ENCODE measurements around the gene SCAMP2.
"Not testable (repeated sequence)": the region's sequence is repeated elsewhere in the genome, so short reads cannot be mapped to it uniquely, and the experiment has no call there.

The SCAMP2 gene

DNA sequence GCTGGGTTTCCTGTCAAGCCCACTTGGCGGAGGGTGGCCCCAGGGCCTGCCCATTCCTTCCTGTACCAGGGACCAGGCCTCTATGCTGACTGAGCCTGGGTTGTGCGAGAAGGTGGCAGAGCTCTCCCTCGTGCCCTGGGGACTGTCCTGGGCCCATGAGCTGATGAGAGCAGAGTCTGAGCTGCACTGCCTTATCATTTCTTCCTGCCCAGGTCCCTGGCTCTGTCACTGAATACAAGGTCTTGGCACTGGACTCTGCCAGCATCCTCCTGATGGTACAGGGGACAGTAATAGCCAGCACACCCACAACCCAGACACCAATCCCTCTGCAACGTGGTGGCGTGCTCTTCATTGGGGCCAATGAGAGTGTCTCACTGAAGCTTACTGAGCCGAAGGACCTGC lies 24.1 kb upstream of the SCAMP2 start:
- H3K4me3 ChIP-seq (ENCODE audit: low read length), result no peak overlapping the region
- DNase-seq (ENCODE audit: low read depth), result no peak
- TF ChIP-seq CTCF (conservative IDR thresholded peaks at IDR 0.05; ENCODE audit: low read depth, low read length), result no peak

- no peak overlapping the region for H3K4me3 ChIP-seq (ENCODE audit: low read length)
- no peak for TF ChIP-seq CTCF (conservative IDR thresholded peaks at IDR 0.05; ENCODE audit: low read depth, low read length)
- DNase-seq (ENCODE audit: low read depth), result no peak
Observed at GRCh38 chr15:74896316-74896715, 23.2 kb upstream of the SCAMP2 start.

DNA sequence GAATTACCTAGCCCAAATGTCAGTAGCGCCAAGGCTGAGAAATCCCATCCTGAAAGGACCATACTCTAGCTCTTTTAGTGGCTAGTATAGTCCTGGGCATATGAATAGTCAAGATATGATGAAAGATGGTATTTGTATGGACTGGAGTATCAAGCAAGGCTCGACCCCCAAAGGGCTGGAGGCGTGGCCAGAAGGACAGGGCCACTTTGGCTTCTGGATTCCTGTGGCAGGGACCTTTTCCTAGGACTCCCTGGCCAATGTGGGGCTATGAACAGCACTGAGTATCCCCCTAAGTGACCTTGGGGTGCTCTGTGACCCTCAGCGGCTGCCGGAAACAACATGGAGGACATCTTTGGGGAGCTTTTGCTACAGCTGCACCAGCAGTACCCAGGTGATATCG lies 22.7 kb upstream of the SCAMP2 start:
- H3K4me3 ChIP-seq (ENCODE audit: low read length), result no peak overlapping the region
- no peak for TF ChIP-seq CTCF (conservative IDR thresholded peaks at IDR 0.05; ENCODE audit: low read depth, low read length)
- no peak for DNase-seq (ENCODE audit: low read depth)

DNA sequence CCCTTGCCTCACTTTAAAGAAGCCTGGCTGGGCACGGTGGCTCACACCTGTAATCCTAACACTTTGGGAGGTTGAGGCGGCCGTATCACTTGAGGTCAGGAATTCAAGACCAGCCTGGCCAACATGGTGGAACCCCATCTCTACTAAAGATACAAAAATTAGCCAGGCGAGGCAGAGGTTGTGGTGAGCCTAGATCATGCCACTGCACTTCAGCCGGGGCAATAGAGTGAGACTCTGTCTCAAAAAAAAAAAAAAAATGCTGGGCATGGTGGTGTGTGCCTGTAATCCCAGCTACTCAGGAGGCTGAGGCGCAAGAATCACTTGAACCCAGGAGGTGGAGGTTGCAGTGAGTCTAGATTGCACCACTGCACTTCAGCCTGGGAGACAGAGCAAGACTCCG lies 21.2 kb upstream of the SCAMP2 start:
- not testable (repeated sequence) for H3K4me3 ChIP-seq (ENCODE audit: low read length); DNase-seq (ENCODE audit: low read depth)

DNA sequence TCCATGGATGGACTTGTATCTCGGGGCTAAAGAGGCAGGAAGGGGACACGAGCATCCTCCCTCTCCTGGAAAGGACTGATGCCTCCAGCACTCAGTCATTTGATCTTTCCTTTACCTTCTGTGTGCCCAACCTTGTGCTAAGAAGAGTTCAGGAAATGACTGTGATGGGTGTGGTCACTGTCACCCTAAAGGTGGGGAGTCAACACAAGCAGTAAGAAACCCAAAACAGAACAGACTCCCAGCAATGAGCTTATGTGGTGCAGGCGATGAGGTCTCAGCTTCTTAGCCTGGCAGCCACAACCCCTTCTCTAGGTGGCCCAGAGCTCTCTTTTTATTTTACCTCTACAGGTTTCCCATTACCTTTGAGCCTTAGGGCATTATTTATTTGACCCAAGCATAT lies 20.5 kb upstream of the SCAMP2 start:
- no peak for TF ChIP-seq CTCF (conservative IDR thresholded peaks at IDR 0.05; ENCODE audit: low read depth, low read length)
- H3K4me3 ChIP-seq (ENCODE audit: low read length), result no peak overlapping the region
- DNase-seq (ENCODE audit: low read depth), result no peak

GRCh38 chr15:74892931-74893330 lies 19.8 kb upstream of the SCAMP2 start:
- no peak for TF ChIP-seq CTCF (conservative IDR thresholded peaks at IDR 0.05; ENCODE audit: low read depth, low read length)
- H3K4me3 ChIP-seq (ENCODE audit: low read length), result no peak overlapping the region
- DNase-seq (ENCODE audit: low read depth), result no peak

DNA sequence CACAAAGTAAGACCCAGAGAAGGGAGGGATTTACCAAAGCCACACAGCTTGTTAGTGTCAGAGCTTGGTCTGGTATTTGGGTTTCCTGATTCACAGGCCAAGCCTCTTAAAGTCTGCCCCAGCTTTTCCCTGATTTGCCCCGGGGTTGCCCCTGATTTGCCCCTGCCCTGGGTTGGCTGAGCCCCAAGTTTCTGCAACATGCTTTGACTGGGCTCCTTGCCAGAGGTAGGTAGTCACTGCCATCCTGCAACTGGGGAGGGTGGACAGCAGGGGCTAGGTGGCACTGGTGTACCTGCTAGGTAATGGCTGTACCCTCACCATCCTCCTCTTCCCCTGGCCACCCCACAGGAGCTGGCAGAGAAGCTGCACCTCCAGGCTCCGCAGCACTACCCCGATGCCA lies 19.1 kb upstream of the SCAMP2 start:
- no peak for DNase-seq (ENCODE audit: low read depth)
- no peak overlapping the region for H3K4me3 ChIP-seq (ENCODE audit: low read length)
- no peak for TF ChIP-seq CTCF (conservative IDR thresholded peaks at IDR 0.05; ENCODE audit: low read depth, low read length)

- TF ChIP-seq CTCF (conservative IDR thresholded peaks at IDR 0.05; ENCODE audit: low read depth, low read length), result no peak
- H3K4me3 ChIP-seq (ENCODE audit: low read length), result no peak overlapping the region
- DNase-seq (ENCODE audit: low read depth), result no peak
Observed at GRCh38 chr15:74891469-74891868, 18.3 kb upstream of the SCAMP2 start.
